NCI-H146 (cell line): ENCODE results near the gene ABLIM2.

ENCODE experiments used
- DNase-seq: peaks from one replicate; lab custom pipeline; 2025; lab: John Stamatoyannopoulos, UW

Gene ABLIM2

DNA sequence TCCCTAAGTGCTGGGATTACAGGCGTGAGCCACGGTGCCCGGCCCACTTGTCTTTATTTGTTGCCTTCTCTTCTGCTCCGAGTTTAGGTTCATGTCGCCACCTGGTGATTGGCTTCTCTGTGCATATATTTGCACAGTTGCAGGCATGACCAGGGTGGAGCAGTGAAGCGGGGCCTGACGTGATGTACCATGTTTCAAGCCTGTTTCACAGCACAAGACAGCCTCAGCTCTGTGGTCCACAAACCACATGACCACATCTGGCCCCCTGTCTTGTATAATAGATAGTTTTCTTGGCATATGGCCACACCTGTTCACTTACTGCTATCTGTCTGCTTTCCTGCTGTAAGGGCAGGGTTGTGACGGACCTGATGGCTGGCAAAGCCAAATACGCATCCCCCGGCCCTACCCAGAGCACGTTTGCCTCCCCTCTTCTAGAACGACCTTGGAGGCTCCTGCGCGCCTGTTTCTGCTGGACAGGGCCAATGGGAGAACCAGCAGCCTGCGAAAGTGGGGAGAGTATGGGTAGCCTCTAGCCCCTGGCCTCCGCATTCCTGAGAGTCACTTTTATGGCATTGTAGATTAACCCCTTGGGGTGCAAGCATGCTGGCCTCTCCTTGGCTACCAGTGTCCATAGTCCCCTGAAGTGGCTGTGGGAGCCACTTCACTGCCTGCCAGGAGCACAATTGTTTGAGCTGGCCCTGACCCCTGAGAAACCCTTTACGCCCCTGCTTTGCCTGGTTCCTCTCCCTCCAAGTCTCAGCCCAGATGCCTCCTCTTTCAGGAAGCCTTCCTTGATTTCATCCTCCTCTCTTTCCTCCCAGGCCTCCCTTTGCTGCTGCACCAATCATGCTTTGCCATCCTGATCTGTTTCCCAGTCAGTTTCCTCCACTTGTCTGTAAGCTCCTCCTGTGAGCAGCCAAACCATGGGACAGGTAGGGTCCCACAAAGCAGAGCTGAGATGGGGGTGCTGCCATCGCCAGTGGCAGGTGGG lies 34.4 kb upstream of the ABLIM2 start:
- peak; percentile 63 for DNase-seq

DNA sequence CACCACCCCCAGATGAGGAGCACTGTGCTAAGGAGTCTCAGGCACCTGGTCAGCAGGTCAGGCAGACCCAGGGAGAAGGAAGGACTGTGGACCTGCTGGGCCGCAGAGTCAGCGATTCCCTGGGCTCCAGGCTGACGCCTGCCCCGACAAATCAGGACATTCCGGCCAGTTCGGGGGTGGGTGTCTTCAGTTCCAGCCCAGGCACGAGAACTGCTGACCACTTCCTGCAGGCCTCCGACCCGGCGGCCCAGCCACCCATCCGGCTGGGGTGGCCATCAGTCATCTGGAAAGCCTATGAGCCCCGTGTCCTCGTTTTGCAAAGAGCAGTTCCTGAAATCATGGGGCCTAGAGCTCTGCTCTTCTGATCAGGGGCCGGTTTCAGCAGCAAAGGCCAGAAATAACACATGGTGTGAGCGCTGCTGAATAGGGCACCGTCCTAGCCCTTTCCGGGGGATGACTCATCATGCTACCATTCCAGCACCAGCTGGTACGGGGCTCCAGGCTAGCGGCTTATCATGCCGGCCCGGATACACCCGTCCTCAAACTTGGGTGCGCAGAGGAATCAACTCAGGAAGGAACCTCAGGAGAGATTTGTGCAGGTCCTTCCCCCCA lies 32.6 kb upstream of the ABLIM2 start:
- DNase-seq = no peak

DNA sequence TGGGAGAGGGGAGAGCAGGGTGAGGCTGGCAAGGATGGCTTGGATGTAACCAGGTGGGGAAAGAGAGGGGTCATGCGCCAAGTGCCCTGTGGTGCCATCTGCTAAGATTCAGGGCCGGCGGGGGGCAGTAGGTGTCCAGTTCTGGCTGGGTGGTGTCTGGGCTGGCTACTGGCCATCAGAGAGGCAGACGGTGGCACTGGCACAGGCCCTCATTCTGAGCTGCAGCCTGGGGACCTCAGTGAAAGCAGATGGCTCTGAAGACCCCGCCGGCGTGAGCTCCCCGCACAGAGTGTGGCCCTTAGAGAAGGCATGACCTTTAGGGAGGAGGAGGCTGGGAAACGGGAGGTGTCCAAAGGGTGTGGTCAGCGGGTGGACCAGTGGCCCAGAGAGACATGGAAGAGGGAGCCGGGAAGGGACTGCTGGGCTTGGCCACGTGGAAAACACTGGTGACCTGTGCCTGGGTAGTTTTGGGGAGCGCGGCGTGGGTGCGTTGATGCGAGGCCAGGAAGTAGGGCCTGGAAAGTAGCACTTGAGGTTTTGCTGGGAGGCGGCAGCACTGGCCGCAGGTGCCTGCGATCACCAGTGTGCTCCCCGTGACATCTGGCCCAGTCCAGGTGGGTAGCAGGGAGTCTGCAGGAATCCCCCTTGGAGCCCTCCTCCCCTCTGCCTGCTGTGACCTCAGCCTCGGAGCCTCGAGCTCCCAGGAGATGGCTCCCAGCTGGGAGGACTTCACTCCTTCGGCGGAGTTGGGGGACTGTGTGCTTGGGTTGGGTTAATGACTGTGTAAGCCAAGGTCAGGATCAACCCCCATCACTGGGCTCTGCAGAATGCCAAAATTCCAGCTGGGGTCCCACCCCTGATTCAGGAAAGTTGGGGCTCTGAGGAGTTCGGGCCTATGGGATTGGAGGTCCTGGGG lies 31.2 kb upstream of the ABLIM2 start:
- no peak for DNase-seq

DNA sequence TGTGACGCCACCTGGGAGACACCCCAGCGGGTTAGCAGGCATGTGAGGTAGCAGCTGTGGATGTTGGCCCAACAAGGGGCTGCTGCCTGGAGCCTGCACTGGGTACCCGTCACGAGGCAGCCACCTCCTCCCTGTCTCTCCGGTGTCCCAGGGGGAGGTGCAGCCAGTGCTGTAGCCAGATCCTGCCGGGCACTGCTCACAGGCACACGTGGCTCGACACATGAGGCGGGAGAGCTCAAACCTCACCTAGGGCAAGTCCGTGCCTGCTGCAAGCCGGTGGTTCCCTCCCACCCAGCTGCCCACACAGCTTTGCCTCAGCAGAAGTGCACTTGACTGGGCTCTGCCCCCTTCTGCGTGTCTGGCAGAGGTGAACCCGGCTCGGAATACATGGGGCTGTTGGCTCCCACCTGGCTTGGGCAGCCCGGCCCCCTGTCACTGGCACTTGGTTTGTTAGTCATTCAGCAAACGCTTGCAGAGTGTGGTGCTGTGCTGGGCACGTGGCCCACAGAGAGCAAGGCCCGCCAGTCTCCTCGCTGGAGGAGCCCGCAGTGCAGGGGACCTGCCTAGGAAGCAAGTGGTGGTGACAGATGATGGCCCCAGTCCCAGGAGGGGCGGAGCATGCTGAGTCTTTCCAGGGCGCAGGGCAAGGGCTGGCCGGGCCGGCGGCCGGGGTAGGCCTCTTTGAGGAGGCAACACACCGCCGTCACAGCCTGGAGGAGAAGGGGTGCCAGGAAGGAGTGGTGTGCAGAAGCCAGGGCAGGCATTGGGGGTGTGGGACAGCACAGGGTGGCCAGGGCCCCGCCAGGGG lies 30.3 kb upstream of the ABLIM2 start:
- DNase-seq = no peak

- no peak for DNase-seq
Measured at GRCh38 chr4:8188085-8188484, 29.5 kb upstream of the ABLIM2 start.

GRCh38 chr4:8185930-8186329 lies 27.3 kb upstream of the ABLIM2 start:
- no peak for DNase-seq

GRCh38 chr4:8185295-8185694 lies 26.7 kb upstream of the ABLIM2 start:
- DNase-seq = no peak

- no peak for DNase-seq
Measured at GRCh38 chr4:8184061-8184460, 25.4 kb upstream of the ABLIM2 start.

DNA sequence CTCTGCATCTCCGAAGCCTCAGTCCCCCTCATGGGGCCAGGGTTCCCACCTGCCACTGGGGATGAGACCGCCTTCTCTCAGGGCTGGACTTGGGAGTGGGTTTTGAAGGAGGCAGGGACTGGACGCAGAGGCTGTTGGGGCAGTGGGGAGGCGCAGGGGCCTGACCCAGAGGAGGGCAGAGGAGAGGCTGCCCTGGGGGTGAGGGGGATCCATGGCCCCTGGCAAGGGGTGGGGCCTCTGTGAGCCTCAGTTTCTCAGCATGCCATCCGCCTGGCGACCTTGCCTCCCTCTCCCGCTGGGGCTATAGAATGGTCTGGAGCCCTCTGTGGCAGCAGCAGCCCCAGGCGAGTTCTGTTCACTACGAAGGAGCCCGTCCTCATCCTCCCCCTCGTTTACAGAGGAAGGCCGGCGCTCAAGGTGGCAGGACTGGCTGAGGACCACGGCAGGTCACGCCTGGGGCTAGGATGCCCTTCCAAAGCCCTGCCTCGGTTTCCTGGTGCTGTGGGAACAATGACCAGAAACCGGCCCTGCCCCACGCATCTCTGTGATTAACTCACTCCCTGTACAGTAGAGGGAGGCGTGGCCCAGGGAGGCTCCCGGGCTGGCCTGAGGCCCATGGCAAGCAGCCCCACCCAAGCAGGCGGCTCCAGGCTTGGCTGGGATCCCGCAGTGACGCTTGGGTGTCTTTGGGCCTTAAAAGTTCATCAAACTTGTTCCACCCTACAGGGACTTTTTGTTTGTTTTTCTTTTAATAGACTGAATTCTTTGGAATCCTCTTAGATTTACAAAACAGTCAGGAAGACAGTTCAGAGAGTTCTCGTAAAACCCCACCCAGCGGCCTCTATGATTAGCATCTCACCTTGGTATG lies 24.5 kb upstream of the ABLIM2 start:
- no peak for DNase-seq

- no peak for DNase-seq
Measured at GRCh38 chr4:8182294-8182693, 23.7 kb upstream of the ABLIM2 start.

- no peak for DNase-seq
Measured at GRCh38 chr4:8181844-8182243, 23.2 kb upstream of the ABLIM2 start.

DNA sequence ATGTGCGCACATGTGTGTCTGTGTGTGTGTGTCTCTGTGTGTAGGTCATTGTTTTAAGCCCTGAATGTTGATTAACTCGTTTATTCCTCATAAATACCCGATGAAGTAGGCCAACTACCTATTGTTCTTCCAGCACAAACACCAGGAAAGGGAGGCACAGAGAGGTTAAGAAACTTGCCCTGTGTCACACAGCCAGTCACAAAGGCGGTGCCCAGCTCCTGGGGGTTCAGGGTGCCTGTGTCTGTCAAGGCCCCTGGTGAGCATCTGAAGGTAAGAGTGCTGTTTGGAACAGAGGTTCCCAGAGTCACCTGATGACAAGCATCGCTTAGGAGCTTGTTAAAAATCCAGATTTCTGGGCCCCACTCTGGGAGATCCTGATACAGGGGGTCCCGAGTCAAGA lies 22.5 kb upstream of the ABLIM2 start:
- DNase-seq = no peak

DNA sequence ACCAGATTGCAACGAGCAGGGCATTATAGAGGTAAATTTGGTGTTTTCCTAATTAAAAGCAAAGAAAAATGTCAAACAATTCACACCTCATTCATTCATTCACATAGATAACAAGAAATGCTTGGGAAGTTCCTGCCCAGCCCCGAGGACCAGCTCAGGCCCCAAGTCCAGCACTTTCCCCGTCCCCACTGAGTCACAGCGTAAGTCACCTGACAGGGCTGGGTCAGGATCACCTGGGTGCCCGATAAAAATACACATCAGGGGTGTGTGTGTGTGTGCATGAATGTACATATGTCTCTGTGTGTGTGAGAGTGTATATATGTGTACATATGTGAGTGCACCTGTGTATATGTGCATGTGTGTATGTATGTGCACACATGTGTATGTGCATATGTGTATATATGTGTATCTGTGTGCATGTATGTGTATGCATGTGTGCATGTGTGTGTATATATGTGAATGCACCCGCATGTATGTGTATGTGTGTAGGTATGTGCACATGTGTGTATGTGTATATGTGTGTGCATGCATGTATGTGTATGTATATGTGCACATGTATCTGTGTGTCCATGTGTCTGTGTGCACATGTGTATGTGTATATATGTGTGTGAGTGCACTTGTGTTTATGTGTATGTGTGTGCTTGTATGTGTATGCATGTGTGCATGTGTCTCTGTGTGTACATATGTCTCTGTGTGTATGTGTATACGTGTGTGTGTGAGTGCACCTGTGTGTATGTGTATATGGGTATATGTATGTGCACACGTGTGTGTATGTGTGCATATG lies 21.9 kb upstream of the ABLIM2 start:
- no peak for DNase-seq

GRCh38 chr4:8179771-8180170 lies 21.2 kb upstream of the ABLIM2 start:
- DNase-seq = peak; percentile 46

DNA sequence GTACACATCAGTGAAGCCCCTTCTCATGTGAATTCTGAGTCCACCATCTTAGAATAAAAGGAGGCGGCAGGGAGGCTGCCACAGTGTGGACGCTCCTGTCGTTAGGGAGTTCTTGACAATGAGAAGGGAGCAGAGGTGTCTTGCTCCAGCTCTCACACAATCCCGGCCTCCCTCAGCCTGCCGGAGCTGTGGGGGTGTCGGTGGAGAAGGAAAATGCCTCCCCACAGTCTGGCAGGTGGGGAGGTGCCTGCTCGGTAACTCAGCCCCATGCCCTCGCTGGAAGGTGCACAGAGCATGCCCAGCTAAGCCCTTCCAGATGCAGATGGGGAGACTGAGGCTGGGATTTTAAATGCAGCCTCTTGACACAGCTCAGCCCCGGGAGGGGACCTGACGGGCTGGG lies 20.5 kb upstream of the ABLIM2 start:
- DNase-seq = no peak

- no peak for DNase-seq
Measured at GRCh38 chr4:8177956-8178355, 19.3 kb upstream of the ABLIM2 start.

GRCh38 chr4:8177552-8177951 lies 18.9 kb upstream of the ABLIM2 start:
- DNase-seq = no peak

GRCh38 chr4:8176547-8177399 lies 18.2 kb upstream of the ABLIM2 start:
- peak; percentile 60 for DNase-seq

- DNase-seq = no peak
Measured at GRCh38 chr4:8175686-8176085, 17.1 kb upstream of the ABLIM2 start.
